Prostate gland (tissue), 2 donors: ENCODE results near the gene KLF13. TPM values are rescaled to one million over a fixed set of nuclear protein-coding genes. Genes with fewer than 3 reads are reported as not detected.
A peak's percentile ranks its signal among the peaks of the same experiment; 100 is the strongest.

Experiments used
- DNase-seq: peaks from one replicate; pipeline ENCODE4 v3.0.0-alpha.2; 2019; ENCODE audit warnings: low spot score
- H3K27ac ChIP-seq, 2 donors: fragments of 200-600 bp; sonication (generic); 2 replicates each; pipeline ENCODE4 v1.5.1; 2017 to 2019
- H3K27me3 ChIP-seq: fragments of 200-600 bp; sonication (generic); replicated peaks from 2 replicates; pipeline ENCODE4 v1.5.1; 2019; ENCODE audit not compliant: insufficient read depth
- H3K36me3 ChIP-seq, 2 donors: fragments of 200-600 bp; sonication (generic); 1 replicate in 1 of 2; 2 replicates in 1 of 2; pipeline versions ENCODE4 v1.5.1 to v1.8.1; 2017 to 2019
- H3K4me1 ChIP-seq: fragments of 200-600 bp; sonication (generic); replicated peaks from 2 replicates; pipeline ENCODE4 v1.5.1; 2019
- H3K4me3 ChIP-seq, 2 donors: fragments of 200-600 bp; sonication (generic); 2 replicates each; pipeline ENCODE4 v1.5.1; 2017 to 2019
- H3K9me3 ChIP-seq: fragments of 200-600 bp; sonication (generic); 2 replicates; pipeline ENCODE4 v1.5.1; 2017
- POLR2A ChIP-seq: fragments of 450-650 bp; IDR thresholded peaks from one replicate; pipeline ENCODE4 v1.6.1; 2016; ENCODE audit warnings: antibody characterized with exemption, mild to moderate bottlenecking
- POLR2AphosphoS5 ChIP-seq: sonication (generic); formaldehyde crosslinking; IDR thresholded peaks from one replicate; pipeline ENCODE4 v1.6.1; 2017; ENCODE audit warnings: antibody characterized with exemption
- WGBS: methylation state at CpG from one replicate; pipeline ENCODE4 v1.1.5; 2018; 5-methylcytosine and 5-hydroxymethylcytosine counted together
- intact Hi-C: fragments of 100-400 bp; cut with DNase I; formaldehyde crosslinking; loops from one replicate; pipeline ENCODE4 v1.14.2; 2022
- total RNA-seq, 2 donors: library from RNA; depleted of rRNA; stranded (reverse); fragments of >200 nt; gene quantifications; one replicate each; pipeline ENCODE4 v1.1.0, GENCODE V29; 2016
- TF ChIP-seq, protein P1 (sequence below), 4 experiments: fragments of 200-600 bp in 2 of 4; fragments of 450-650 bp in 2 of 4; sonication (generic) in 2 of 4; IDR thresholded peaks; 1 replicate in 3 of 4; 2 replicates in 1 of 4; pipeline ENCODE4 v1.5.1; 2016 to 2019; ENCODE audit warnings: antibody characterized with exemption in 4 of 4, mild to moderate bottlenecking in 2 of 4, moderate library complexity in 2 of 4

The KLF13 gene
- total RNA-seq, 2 donors from 2014 or later, result 16.6 to 56.5 TPM

DNA sequence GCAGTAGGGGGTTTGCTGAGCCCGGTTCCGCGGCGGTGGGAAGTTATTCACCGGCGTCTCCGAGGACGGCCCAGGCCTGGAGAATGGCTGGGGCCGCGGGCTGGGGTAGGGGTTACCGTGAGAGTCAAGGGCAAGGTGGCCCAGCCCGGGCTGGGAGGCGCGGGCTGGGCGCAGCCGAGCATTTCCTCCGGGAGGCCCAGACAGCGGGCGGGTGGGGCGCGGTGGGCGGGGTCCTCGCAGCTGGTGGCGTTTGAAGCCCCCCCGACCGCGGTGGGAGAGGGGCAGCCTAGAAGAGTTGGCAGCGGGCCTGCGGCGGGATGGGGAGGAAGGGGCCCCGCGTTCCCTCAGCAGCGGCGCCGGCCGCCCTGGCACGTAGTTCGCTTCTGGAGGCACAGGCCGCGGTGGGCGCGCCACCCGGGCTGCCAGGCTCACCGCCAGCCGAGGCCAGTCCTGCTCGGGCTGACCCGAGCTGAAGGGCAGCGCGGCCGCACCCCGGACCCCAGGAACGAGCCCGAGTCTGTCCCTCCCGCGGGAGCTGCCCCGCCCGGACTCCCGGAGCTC is 960 bp upstream of the KLF13 start:
- peaks cover 7% of the 10 kb centered on the region for H3K4me1 ChIP-seq
- WGBS, result under 1% methylated on average over 56 of the region's 58 CpGs
- peak overlapping the region; percentile 90 to 96 for H3K4me3 ChIP-seq
- no peak for TF ChIP-seq POLR2A
- TF ChIP-seq, protein P1, sequence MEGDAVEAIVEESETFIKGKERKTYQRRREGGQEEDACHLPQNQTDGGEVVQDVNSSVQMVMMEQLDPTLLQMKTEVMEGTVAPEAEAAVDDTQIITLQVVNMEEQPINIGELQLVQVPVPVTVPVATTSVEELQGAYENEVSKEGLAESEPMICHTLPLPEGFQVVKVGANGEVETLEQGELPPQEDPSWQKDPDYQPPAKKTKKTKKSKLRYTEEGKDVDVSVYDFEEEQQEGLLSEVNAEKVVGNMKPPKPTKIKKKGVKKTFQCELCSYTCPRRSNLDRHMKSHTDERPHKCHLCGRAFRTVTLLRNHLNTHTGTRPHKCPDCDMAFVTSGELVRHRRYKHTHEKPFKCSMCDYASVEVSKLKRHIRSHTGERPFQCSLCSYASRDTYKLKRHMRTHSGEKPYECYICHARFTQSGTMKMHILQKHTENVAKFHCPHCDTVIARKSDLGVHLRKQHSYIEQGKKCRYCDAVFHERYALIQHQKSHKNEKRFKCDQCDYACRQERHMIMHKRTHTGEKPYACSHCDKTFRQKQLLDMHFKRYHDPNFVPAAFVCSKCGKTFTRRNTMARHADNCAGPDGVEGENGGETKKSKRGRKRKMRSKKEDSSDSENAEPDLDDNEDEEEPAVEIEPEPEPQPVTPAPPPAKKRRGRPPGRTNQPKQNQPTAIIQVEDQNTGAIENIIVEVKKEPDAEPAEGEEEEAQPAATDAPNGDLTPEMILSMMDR (IDR thresholded peaks at IDR 0.05), result no peak
- no peak for TF ChIP-seq POLR2AphosphoS5
- no peaks in the 10 kb centered on the region for H3K27me3 ChIP-seq
- no peaks in the 10 kb centered on the region for H3K9me3 ChIP-seq
- H3K27ac ChIP-seq, result peak overlapping the region; percentile 97 to 99
- DNase-seq, result peak; percentile 66
- intact Hi-C loops, result loop anchor here (2.0 to 10.0 kb wide), 5 partner anchors 42 to 421 kb away; partner anchors contain the start of gene FAN1
- H3K36me3 ChIP-seq, result no peaks in the 10 kb centered on the region

- Histone ChIP-seq H3K27me3 (no peaks in the 10 kb centered on the region), H3K4me1 (peaks cover 7% of the 10 kb centered on the region), H3K27ac (peak overlapping the region; percentile 97 to 99), H3K4me3 (peak overlapping the region; percentile 90 to 96), H3K9me3 (no peaks in the 10 kb centered on the region), H3K36me3 (no peaks in the 10 kb centered on the region)
- WGBS, result under 1% methylated on average over 63 of the region's 130 CpGs
- no peak for TF ChIP-seq POLR2AphosphoS5
- peak; percentile 10 for TF ChIP-seq POLR2A
- peak; percentile 57 for DNase-seq
- intact Hi-C loops, result loop anchor here (5.0 to 10.0 kb wide), 4 partner anchors 40 to 422 kb away; partner anchors contain the start of gene FAN1
Observed at GRCh38 chr15:31326875-31327668, 437 bp downstream of the KLF13 start.

DNA sequence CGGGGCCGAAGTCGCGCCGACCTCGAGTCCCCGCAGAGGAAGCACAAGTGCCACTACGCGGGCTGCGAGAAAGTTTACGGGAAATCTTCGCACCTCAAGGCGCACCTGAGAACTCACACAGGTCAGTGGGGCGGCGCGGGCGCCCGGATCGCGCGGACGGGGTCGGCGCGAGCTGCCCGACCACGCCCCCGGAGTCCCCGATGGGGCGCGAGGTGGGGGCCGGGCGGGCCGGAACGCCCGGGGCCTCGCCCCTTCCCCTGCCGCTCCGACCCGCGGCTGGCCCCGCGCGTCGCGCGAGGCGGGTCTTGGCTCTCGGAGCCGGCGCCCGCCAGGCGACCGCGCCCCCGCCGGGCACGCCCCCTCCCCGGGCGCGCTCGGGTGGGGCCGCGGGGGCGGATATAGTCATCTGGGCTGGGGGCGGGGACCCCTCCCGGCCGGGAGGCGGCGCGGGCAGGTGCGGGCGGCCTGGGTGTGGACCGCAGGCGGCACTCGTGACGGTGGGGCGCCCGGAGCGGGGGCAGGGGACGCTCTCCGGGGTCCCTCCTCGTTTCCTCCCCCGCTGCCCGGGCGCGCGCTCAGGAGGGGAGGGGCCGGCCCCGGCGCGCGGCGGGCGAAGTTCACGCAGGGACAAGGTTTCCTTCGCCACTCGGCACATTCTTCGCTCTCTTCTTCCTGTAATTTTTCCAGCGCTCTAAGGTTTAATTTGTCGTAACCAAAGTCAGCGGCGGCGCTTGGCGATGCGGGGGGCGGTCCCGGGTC is 1.2 kb downstream of the KLF13 start:
- Histone ChIP-seq H3K27me3 (no peaks in the 10 kb centered on the region), H3K4me1 (peaks cover 7% of the 10 kb centered on the region), H3K36me3 (no peaks in the 10 kb centered on the region), H3K4me3 (peak overlapping the region; percentile 90 to 96), H3K9me3 (no peaks in the 10 kb centered on the region), H3K27ac (peak overlapping the region; percentile 97 to 99)
- intact Hi-C loops, result loop anchor here (5.0 to 10.0 kb wide), 4 partner anchors 39 to 423 kb away; partner anchors contain the start of gene FAN1
- TF ChIP-seq, protein P1 (IDR thresholded peaks at IDR 0.05), result peak in 1 of 4 experiments; percentile 13
- TF ChIP-seq POLR2AphosphoS5, result no peak
- peak; percentile 35 for TF ChIP-seq POLR2A
- WGBS, result under 1% methylated on average over 59 of the region's 108 CpGs
- DNase-seq, result peak; percentile 54

GRCh38 chr15:31328428-31328968 is 1.9 kb downstream of the KLF13 start:
- intact Hi-C loops, result loop anchor here (5.0 to 10.0 kb wide), 4 partner anchors 39 to 424 kb away; partner anchors contain the start of gene FAN1
- no peak for DNase-seq
- peak overlapping the region; percentile 90 to 96 for H3K4me3 ChIP-seq
- peaks cover 7% of the 10 kb centered on the region for H3K4me1 ChIP-seq
- WGBS, result under 1% methylated on average over 35 of the region's 35 CpGs
- TF ChIP-seq POLR2A (no peak), POLR2AphosphoS5 (no peak)
- TF ChIP-seq, protein P1 (IDR thresholded peaks at IDR 0.05), result no peak
- no peaks in the 10 kb centered on the region for H3K9me3 ChIP-seq
- no peaks in the 10 kb centered on the region for H3K36me3 ChIP-seq
- H3K27me3 ChIP-seq, result no peaks in the 10 kb centered on the region
- H3K27ac ChIP-seq, result peak overlapping the region; percentile 97 to 99
